ENCODE data around the gene POLDIP3.
"Not testable (repeated sequence)": the region's sequence is repeated elsewhere in the genome, so short reads cannot be mapped to it uniquely, and the experiment has no call there.

The POLDIP3 gene

GRCh38 chr22:42610186-42610585, 4.5 kb downstream of the POLDIP3 start:
- H3K4me3 ChIP-seq (ENCODE audit: low read depth, low read length) = no peak overlapping the region
- no peak for DNase-seq (ENCODE audit: low read depth)
- no peak for TF ChIP-seq CTCF (conservative IDR thresholded peaks at IDR 0.05; ENCODE audit: low read depth, low read length)

- peak; percentile 85 for DNase-seq (ENCODE audit: low read depth)
- peak overlapping the region; percentile 40 for H3K4me3 ChIP-seq (ENCODE audit: low read depth, low read length)
These were observed 5.8 kb downstream of the POLDIP3 start for GRCh38 chr22:42608823-42609361.

GRCh38 chr22:42608136-42608822, 6.4 kb downstream of the POLDIP3 start:
- no peak for DNase-seq (ENCODE audit: low read depth)
- H3K4me3 ChIP-seq (ENCODE audit: low read depth, low read length) = peak overlapping the region; percentile 26
- no peak for TF ChIP-seq CTCF (conservative IDR thresholded peaks at IDR 0.05; ENCODE audit: low read depth, low read length)

More at GRCh38 chr22:42608823-42609361, 5.8 kb downstream of the POLDIP3 start:
- TF ChIP-seq CTCF (conservative IDR thresholded peaks at IDR 0.05; ENCODE audit: low read depth, low read length) = no peak

GRCh38 chr22:42607641-42608040, 7.0 kb downstream of the POLDIP3 start:
- DNase-seq (ENCODE audit: low read depth); H3K4me3 ChIP-seq (ENCODE audit: low read depth, low read length): not testable (repeated sequence)

- H3K4me3 ChIP-seq (ENCODE audit: low read depth, low read length) = no peak overlapping the region
- DNase-seq (ENCODE audit: low read depth) = peak; percentile 59
- no peak for TF ChIP-seq CTCF (conservative IDR thresholded peaks at IDR 0.05; ENCODE audit: low read depth, low read length)
These were observed 10.3 kb downstream of the POLDIP3 start for GRCh38 chr22:42604403-42604802.

GRCh38 chr22:42603427-42603826, 11.3 kb downstream of the POLDIP3 start:
- TF ChIP-seq CTCF (conservative IDR thresholded peaks at IDR 0.05; ENCODE audit: low read depth, low read length) = no peak
- DNase-seq (ENCODE audit: low read depth) = no peak
- H3K4me3 ChIP-seq (ENCODE audit: low read depth, low read length) = no peak overlapping the region

GRCh38 chr22:42602470-42602869, 12.2 kb downstream of the POLDIP3 start:
- no peak for DNase-seq (ENCODE audit: low read depth)
- H3K4me3 ChIP-seq (ENCODE audit: low read depth, low read length) = no peak overlapping the region
- no peak for TF ChIP-seq CTCF (conservative IDR thresholded peaks at IDR 0.05; ENCODE audit: low read depth, low read length)
